SIG-M5 treated with dmso at 0.1 percent for 504 hours (cell line): Measurements from ENCODE around the gene IGFBP5.
A peak's percentile ranks its signal among the peaks of the same experiment; 100 is the strongest.

ENCODE experiments used
- DNase-seq: peaks from one replicate; lab custom pipeline; 2025; ENCODE audit not compliant: unreplicated experiment; lab: John Stamatoyannopoulos, UW

The IGFBP5 gene

DNA sequence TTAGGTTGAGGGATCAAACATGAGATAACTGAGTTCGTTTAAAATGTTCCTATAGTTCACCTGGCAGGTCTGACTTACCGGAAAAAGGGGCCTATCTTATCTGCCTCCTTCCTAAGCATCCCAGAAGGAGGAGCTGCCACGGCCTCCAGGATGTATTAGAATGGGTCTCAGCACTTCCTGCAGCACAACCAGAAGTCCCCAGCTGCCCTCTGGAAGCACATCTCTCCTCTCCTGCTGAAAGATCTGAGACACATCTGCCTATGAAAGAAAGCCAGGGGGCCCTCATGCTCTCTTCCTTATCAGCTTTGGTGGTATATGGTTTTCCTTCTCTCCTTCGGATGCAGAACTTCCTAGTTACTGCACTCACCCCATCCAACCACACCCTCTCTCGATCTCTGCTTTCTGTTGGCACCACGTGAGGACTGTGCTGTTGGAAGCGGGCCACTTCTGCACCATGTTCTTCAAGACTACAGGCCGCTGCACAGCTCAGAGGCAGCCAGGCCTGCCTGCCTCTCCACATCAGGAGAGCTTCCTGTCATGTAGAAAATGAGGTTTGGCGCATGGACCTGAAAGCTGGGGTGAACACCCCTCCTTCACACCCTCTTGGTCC is 6.5 kb downstream of the IGFBP5 start:
- DNase-seq = no peak

DNA sequence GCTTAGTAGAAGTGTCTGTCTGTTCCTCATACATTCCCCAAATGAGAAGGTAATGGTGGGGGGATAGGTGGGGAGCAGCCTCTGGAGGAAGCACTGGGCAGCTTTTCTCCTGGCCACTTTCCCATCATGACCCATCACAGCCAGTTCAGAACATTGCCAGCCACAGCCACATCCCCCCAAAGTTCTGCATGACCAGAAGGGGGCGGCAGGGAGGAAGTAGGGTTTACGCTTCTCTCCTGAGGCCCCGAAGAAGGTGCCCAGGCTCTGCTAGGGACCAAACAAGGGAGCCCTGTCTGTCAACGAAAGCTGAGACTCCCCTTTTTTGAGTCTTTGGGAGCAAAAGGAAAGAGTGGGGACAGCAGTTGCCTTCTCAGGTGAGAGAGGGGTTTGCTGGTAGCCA is 7.7 kb downstream of the IGFBP5 start:
- peak; percentile 44 for DNase-seq

DNA sequence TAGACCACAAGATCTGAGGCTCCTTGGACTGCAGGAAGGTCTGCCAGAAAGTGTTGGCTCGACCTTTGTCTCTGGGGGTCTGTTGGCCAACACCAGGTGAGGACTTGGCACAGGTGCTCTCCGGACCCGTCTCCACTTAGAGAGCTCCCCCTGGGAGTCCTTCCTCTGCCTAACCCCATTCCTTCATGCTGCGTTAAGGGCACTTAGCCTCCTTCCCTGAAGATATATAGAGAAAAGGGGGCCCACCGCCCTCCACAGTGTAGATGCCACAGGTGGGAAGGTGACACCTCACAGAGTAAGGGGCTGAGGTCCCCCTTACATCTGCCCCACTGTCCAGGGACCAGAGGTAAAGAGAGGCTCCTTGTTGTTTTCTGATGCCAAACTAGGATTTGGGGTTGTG is 8.2 kb downstream of the IGFBP5 start:
- DNase-seq = no peak

DNA sequence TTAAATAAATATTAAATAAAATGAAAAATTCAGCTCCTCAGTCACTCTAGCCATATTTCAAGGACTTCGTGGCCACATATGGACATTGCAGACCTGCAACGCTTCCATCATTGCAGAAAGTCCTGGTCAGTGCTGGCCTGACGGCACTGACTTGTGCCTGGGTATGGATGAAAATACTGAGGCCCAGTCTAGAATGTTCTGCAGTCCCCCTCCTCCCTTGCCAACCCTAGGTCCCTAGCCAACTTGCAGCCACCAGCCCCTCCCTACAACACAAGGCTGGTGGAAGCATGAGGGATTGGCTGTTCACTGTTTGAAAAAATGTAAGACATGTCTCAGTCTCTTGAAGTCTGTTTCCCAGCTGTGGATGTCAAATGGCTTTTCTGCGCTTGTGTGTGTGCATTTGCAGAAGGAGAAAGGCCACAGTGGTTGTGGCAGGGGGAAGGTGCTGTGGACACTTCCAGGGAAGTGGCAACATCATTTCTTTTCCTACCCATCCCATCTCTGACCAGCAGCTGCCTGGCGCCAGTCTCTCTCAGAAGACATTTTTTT is 9.9 kb downstream of the IGFBP5 start:
- no peak for DNase-seq

DNA sequence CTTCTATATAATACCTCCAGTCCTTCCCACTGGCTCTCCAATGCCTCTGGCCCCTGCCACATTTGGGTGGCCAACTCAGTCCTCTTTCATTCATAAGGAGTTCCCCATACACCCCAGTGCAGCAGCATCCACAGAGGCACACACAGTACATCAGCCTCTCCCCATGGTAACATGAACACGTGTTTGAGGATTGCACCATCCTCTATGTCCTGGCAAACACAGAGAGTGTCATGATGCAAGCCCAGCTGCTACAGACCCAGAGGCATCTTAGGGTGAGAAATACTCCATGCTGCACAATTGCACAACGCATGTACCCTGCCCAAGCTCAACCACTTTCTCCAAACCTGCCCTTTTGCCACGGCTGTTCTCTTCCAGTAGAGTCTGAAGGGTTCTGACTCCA is 11.5 kb downstream of the IGFBP5 start:
- peak; percentile 96 for DNase-seq

DNA sequence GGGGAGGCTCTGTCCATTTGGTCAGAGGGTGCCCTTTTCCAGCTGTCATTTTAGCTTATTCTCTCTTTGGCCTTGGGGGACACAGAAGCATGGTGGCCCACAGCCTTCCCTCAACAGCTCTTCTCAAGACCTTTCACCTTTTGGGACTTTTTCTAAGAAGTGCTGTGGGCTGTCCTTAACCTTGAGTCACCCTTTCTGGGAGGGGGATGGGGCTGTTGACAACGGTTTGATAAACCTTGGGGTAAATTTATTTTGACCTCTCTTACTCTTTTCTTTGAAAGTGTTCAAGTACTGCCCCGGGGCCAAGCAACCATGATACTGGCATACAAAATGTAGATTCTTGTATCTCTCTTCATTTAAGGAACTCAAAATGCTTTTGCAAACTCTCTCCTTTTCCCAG is 13.7 kb downstream of the IGFBP5 start:
- no peak for DNase-seq

DNA sequence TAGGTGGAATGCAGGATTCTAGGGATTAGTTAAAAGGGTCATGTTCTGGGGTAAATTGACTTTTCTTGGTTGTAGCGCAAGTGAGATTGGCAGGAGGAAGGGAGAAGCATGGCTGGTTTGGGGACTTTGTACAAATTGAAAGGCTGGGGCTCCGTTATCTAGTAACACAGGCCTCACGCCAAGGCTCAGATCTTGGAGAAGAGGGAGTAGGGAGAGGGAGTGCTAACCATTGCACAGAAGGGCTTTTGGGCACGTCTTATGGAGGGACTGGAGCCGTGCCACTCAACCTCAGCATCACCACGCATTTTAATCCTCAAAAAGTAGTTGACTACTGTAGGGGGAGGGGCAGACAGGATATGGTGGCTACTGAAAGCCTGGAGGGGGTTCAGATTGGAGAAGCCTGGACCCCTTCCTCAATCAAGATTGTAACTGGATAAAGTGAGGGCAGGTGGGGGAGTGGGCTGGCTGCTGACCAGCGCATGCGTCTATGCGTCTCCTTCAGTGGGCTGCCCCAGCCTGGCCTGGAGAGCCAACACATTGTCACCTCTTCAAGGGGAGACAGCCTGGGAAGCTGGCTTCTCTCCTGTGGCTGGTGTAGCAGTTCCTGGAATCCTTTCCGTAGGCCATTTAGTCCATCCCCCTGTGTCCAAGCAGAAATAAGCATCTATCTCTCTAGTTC is 14.3 kb downstream of the IGFBP5 start:
- DNase-seq = no peak

DNA sequence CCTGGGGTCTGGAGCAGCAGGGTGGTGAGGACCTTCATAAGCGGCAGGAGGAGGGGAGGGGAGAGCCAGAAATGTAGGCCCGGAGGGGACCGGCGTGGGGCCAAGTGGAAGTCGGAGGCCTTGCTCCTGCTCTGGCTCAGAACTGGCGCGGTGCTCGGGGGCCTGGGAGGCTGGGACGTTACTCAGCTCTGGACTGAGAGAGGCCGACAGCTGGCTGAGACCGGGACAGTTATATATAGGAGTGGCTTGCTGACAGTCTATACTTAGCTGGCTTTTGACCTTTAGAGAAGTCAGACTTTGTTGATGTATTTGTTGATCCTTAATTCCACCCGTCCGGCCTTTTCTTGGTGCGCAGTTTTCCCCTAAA is 15.7 kb downstream of the IGFBP5 start:
- DNase-seq = no peak

DNA sequence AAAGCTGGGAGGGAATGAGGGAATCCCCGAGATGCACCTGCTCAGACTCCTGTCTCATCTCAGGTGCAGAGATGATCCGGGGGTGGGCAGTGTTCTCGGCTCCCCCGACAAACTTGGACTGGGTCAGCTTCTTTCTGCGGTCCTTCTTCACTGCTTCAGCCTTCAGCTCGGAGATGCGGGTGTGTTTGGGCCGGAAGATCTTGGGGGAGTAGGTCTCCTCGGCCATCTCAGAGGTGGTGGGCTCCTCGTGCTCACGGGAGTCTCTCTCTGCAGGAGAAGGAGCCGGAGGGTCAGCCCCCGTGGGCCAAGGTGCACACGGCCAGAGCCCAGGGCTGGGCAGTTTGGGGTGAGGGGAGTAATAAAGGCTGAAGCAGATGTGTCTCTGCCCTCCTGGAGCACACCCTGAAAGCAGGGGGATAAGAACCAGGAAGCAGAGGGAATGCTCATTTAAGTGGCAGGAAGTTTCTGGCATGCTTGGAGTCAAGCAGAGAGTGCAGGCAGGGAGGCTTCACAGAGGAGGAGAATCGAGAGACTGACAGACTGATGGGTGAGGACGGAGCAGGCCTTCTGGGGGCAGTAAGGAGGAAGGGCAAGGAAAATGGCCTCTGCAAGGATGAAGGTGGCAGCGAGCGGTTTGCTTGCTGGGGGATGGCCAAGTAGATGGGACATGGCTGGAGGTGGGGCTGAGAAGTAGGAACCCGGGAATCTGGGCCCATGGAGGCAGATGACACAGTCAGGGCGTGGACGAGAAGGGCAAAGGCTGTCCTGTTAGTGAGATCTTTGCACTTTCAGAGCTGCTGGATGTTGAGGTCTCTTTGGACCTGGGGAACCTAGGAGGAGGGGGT is 16.3 kb downstream of the IGFBP5 start:
- DNase-seq = no peak

DNA sequence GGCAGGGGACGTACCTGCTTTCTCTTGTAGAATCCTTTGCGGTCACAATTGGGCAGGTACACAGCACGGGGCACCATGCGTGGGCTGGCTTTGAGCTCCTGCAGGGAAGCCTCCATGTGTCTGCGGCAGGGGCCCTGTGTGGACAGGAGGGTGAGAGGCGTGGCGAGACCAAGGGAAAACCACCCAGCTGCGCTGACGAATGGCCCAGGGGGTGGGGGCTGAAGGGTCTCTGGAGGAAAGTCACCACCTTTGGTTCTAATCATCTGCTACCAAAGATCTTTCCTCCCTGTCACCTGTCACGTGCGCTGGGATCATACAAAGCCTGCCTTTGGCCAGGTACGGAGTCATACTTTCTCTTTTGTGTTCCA is 17.3 kb downstream of the IGFBP5 start:
- DNase-seq = no peak

DNA sequence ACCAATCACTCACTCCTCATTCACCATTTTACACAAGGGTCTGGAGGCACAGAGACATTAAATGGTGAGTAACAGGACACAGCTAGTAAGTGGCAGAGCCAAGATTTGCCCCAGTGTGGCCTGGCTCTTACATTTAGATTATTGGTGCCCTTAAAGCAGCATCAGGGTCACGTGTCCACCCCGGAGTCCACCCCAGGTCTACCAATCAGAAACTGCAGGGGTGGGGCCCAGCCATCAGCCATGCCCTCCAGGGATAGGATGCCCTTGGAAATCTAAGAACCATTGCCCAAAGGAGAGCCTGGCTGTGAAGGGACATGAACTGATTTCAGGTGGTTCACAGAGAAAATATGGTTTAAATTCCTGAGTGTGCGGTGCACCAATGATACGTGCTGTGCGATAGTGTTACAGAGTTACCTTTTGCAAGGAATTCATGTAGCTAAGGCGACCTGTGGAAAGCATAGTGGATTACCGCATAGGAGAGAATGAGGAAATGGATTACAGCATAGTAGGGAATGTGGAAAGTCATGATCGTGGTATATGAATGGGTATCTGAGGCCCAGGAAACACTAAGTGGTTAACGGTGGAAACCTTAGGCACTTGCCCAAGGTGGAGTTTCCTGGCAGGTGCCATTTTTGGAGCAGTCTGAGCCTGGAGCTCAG is 17.8 kb downstream of the IGFBP5 start:
- DNase-seq = no peak

DNA sequence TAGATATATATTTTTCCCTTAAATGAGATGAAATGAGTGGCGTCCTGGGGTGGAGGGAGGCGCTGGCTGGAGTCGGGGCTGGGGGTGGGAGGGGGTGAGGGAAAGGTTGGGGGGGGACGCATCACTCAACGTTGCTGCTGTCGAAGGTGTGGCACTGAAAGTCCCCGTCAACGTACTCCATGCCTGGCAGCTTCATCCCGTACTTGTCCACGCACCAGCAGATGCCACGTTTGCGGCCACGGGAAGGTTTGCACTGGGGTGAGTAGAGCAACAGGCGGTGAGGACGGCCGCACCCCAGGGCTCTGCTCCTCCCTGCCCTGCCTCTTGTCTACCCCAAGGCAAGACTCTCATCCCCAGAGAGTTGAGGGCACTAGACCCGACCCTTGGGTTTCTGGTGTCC is 18.7 kb downstream of the IGFBP5 start:
- no peak for DNase-seq

DNA sequence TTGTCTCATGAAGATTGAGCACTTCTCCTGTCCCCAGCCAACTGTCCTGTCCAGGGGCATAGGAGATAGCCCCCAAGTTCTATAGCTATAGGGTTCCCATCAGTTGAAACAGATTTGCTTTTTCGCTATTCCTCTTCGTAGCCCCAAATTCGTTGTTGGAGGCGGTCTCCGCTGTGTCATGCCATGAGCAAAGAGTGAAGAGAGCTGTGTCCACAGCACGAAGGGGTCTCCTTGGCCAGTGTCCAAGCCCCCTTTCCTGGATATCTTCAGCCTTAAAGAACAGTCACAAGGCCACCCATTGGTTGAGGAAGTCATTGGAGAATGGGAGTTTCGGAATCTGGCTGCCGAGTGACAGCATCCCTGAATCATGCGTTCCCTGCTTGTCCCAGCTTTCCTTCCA is 21.0 kb downstream of the IGFBP5 start:
- DNase-seq = no peak

DNA sequence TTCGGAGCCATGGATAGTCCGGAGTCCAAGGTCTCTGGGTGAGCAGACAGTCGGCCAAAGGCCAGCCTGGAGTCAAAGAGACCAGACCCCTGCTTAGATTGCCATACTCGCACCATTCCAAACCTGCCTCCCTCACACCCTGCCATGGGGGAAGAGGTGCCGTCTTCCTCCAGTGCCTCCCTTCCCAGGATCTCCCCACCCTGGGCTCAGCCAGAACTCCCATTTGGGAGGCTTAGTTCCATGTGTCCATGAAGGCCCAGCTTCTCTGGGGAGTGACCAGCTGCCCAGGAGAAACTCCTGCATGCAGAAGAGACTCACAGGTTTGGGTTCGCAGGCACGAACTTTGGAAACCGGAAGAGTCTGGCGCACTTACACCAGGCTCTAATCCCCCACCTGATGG is 21.7 kb downstream of the IGFBP5 start:
- no peak for DNase-seq

DNA sequence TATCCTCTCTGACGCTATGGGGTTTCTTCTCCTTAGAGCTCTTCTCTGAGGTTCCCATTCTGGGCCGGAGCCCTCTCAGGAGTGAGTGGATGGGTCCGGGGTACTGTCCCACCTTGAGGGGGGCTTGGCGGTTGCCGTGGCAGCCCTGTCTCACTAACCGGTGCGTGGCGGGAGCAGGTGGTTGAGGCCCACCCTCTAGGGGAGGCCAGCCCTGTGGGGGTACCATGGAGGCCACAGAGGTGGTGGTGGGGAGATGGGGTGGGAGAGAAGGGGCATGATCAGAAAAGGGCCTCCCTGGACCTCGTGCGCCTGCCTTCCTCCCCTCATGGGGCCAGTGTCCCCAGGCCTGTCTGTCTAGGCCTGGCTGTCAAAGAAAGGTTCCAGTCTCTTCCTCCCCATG is 22.3 kb downstream of the IGFBP5 start:
- DNase-seq = no peak

DNA sequence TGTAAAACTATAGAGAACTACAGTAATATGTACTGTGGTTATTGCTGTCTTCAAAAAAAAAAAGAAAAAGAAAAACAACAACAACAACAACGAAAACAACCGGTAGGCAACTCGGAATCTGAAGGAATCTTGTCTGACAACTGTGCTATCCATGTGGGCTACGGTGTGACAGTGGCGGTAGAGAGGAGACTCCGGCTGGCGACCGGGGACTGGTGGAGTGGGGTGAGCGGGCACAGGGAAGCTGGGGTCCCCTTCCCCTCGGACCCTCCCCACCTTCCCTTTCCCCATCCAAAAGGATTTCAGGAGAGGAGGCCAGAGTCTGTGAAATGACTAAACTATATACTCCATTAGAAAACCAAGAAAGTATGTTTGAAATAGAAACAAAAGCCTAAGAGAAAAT is 22.9 kb downstream of the IGFBP5 start:
- no peak for DNase-seq

DNA sequence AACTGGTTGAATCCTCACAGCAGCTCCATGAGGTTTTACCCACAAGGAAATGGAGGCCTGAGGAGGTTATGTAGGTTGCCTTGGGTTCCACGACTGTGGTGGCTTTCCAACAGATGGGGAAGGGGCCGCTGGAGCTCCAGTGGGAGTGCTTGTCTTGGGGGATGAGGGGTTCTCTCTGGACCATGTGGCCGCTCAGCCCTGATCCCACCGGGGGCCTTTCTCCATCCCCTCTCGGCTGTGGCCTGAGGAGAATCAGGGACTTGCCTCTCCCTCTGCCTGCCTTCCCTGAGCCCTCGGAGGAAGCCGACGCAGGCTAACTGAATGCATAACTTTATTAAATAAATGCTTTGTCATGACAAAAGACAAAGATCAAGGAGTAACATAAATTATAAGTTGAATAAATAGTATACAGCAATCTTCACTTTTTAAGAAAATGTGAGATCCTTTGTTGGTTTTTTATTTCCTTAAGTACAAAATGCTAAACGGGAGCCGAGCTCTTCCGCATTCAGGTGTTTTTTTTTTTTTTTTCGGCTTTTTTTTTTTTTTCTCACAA is 23.5 kb downstream of the IGFBP5 start:
- no peak for DNase-seq

DNA sequence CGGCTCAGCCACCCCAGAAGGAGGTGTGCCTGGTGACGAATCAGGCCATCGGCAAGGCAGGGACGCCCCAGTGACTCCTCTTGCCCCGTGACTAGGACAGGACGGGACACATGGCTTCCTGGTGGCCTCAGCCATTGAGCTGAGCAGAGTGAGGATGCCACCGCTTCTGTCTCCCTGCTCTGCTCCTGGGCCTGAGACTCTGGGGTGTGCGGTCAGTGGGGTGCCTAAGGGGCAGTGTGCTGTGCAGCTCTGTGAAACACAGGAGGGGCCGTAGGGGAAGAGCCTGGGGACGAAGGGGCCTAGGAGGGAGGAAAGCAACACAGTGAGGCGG is 24.3 kb downstream of the IGFBP5 start:
- DNase-seq = no peak

DNA sequence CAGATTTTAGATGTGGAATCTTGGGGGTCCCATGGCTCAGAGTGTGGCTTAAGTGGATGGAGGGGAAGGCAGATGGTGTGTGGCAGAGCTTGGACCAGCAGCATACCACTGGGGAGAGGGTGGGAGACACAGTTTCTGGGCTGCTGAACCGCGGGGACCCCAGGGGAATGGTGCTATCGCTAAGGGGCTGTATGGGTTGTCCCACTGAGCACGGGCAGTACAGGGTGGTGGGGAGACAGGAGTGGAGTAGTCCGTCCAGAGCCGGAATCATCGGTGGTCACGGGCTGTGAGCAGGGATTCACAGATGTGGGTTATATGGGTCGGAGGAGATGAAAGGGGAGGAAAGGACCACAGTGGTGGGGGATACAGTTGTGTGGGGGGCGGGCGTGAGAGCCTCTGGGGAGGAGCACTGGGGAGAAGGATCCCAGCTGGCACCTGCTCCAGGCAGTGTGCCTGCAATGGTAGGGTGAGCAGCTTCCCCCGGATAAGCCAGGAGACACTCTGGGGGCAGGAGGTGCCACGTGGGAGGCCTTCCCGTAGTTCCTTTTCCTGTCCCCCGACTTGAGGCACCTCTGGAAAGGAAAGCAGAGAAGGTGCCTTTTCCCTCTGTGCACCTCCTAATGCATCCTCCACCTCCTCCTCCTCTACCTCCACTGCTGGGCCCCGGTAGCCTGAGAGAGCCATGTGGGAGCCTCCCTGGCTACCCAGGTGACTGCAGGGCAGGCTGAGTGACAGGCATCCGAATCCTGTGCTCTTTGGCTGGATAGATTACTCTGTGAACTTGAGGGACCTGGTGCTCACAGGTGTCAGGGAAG is 24.9 kb downstream of the IGFBP5 start:
- DNase-seq = no peak

DNA sequence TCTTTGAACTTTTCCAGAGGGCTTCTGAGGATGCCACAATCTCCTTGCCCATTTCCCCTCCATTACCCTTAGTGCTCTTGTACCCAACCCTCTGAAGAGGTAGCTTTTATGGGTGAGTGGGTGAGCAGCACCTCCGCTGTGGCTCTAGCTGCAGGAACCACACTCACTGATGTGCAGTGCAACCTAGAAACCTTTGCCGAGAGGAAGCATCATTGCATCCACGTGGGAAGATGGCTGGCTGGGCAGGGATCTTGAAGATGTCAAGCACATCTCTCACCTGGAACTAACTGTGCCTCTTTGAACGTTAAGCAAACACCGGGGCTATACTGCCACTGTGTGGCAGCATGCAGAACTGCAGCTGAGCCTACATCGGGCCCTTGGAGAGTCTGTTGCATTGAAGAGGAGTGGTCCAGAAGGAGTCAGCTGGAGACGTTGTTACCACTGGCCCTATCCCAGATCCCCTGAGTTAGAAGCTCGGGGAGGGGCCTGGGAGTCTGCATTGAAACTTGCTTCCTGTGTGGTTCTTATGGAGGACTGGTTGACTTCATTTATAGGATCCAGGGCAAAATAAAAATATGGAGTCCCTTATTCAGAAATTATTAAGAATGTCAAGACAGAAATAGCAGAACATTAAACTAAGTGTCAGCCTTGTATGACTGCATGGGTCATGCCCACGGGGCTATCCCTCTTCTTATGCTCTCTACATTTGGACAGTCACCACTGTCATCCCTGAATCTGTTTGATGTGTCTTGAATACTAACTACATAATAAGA is 28.7 kb downstream of the IGFBP5 start:
- DNase-seq = peak; percentile 64
